DND-41 (cell line): Measurements from ENCODE around the gene ITFG1.
"Not testable (repeated sequence)": the region's sequence is repeated elsewhere in the genome, so short reads cannot be mapped to it uniquely, and the experiment has no call there.

Source experiments
- EZH2 ChIP-seq: IDR thresholded peaks from 3 replicates; pipeline ENCODE4 v1.6.1; 2012; ENCODE audit warnings: borderline replicate concordance, low read depth, mild to moderate bottlenecking, moderate library complexity, low read length, inconsistent platforms; ENCODE audit not compliant: severe bottlenecking
- TF ChIP-seq, protein P1 (sequence below): IDR thresholded peaks from 2 replicates; pipeline ENCODE4 v1.5.1; 2012; ENCODE audit warnings: borderline replicate concordance, low read length, moderate library complexity, mild to moderate bottlenecking; ENCODE audit not compliant: poor library complexity, severe bottlenecking; ENCODE audit errors: extremely low read depth

DNA sequence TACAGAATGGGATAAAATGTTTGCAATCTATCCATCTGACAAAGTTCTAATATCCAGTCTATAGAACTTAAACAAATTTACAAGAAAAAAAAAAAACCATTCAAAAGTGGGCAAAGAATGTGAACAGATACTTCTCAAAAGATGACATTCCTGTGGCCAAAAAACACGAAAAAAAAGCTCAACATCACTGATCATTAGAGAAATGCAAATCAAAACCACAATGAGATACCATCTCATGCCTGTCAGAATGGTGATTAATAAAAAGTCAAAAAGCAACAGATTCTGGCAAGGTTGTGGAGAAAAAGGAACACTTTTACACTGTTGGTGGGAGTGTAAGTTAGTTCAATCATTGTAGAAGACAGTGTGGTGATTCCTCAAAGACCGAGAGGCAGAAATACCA, 26.6 kb downstream of the ITFG1 start:
- TF ChIP-seq, protein P1, sequence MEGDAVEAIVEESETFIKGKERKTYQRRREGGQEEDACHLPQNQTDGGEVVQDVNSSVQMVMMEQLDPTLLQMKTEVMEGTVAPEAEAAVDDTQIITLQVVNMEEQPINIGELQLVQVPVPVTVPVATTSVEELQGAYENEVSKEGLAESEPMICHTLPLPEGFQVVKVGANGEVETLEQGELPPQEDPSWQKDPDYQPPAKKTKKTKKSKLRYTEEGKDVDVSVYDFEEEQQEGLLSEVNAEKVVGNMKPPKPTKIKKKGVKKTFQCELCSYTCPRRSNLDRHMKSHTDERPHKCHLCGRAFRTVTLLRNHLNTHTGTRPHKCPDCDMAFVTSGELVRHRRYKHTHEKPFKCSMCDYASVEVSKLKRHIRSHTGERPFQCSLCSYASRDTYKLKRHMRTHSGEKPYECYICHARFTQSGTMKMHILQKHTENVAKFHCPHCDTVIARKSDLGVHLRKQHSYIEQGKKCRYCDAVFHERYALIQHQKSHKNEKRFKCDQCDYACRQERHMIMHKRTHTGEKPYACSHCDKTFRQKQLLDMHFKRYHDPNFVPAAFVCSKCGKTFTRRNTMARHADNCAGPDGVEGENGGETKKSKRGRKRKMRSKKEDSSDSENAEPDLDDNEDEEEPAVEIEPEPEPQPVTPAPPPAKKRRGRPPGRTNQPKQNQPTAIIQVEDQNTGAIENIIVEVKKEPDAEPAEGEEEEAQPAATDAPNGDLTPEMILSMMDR = not testable (repeated sequence)
- not testable (repeated sequence) for TF ChIP-seq EZH2
